ENCODE data around the gene RPS21.

RPS21 gene

GRCh38 chr20:62428396-62429295 lies 41.7 kb downstream of the RPS21 start:
- DNase-seq: no peak

- no peak for DNase-seq
These were observed 42.8 kb downstream of the RPS21 start for GRCh38 chr20:62429455-62430310.

GRCh38 chr20:62430311-62430853 lies 43.5 kb downstream of the RPS21 start:
- DNase-seq: no peak

- DNase-seq: no peak
These were observed 44.1 kb downstream of the RPS21 start for GRCh38 chr20:62430866-62431447.

GRCh38 chr20:62433658-62434497 lies 47.0 kb downstream of the RPS21 start:
- no peak for DNase-seq

GRCh38 chr20:62436692-62437091 lies 49.8 kb downstream of the RPS21 start:
- DNase-seq: no peak

- DNase-seq: no peak
These were observed 50.6 kb downstream of the RPS21 start for GRCh38 chr20:62437496-62437895.

- no peak for DNase-seq
These were observed 51.0 kb downstream of the RPS21 start for GRCh38 chr20:62437927-62438326.
